ENCODE results near the gene RPP40. TPM values are rescaled to one million over a fixed set of nuclear protein-coding genes. Genes with fewer than 3 reads are reported as not detected.

Gene RPP40, protein sequence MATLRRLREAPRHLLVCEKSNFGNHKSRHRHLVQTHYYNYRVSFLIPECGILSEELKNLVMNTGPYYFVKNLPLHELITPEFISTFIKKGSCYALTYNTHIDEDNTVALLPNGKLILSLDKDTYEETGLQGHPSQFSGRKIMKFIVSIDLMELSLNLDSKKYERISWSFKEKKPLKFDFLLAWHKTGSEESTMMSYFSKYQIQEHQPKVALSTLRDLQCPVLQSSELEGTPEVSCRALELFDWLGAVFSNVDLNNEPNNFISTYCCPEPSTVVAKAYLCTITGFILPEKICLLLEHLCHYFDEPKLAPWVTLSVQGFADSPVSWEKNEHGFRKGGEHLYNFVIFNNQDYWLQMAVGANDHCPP
- 12.0 and 20.2 TPM in 2 replicates for total RNA-seq

DNA sequence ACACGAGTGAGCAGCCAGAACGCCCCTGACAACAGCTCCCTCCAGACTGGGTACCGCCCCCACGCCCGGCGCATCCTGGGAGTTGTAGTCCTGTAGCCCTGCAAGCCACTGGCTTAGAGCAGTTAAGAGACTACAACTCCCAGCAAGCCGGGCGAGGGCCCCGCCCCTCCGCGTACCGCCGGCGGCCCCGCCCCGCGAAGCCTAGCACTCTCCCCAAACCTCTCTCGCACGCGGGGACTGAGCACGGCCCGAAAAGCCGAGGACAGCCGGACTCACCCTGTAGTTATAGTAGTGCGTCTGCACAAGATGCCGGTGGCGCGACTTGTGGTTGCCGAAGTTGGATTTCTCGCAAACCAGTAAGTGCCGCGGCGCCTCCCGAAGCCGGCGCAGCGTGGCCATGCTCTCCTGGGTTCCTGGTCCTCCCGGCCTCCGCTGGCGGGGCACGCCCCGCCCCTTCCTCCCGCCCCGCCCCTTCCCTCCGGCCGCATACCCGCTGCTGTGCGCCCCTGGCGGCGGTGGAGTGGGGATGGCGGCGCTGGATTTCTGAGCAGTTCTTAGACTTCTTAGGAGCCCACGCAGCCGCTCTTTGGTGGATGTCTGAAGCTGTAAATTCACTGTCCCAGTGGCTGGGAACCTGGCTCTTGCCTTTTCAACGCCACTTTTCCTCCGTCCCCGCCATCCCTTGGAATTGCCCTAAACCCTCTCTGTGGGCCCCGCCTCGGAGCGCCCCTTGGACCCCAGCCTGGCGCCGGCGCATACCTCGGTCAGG, at the start of gene RPP40:
TSS of gene RPP40 (minus strand) at position 434 of the 769 bp plus-strand sequence. CDS start at position 399, 35 bp downstream.

Other genes starting within 250 kb of the RPP40 start
- gene CDYL, start 227.6 kb downstream of the RPP40 start, total RNA-seq: 19.3 and 22.1 TPM in 2 replicates
- gene PPP1R3G, start 81.3 kb upstream of the RPP40 start, total RNA-seq: under 0.01 and 0.32 TPM in 2 replicates